ENCODE results near the gene ZNF468.
"Not testable (repeated sequence)": the region's sequence is repeated elsewhere in the genome, so short reads cannot be mapped to it uniquely, and the experiment has no call there.

ZNF468 gene

DNA sequence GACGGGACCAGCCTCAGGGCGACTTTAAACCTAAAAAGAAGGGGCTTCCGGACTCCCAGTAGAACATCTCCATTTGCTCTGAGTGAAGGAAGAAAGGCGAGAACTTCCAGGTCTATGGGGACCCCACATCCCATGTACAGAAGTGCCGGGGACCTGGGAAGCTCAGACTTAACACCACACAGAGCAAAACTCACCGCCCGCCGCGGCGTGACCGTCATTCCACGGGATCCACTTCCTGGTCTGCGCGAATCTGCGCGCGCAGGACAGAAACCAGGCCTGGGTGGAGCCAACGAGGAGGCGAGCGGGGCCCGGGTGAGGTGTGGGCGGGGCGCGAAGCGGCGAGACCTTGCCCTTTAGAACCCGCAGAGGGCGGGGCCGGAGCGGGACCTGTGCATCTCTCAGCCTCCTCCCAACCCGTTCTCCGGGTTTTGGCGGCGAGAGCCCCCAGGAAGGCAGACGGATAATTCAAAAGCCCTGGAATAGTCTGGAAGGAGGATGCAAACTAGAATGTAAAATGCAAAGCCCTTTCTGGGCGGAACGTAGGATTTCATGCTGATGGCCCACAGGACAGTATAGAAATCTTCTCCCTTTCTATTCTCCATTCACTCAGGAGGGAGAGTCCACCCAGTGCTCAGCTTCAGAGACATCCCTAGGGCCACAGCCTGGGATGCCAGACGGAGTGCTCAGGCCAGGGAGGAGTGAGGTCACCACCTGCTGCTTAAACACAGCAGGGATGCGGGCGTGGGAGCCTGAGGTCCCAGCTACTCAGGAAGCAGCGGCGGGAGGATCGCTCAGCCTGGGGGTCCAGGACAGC lies at the start of gene ZNF468:
Gene ZNF468, minus strand, starts transcription at position 242 of the 814 bp plus-strand sequence. CDS start 3,347 bp downstream, outside the sequence.
- peak in 13 of 14 donors; percentile 17 to 84 (median 69) for DNase-seq

DNA sequence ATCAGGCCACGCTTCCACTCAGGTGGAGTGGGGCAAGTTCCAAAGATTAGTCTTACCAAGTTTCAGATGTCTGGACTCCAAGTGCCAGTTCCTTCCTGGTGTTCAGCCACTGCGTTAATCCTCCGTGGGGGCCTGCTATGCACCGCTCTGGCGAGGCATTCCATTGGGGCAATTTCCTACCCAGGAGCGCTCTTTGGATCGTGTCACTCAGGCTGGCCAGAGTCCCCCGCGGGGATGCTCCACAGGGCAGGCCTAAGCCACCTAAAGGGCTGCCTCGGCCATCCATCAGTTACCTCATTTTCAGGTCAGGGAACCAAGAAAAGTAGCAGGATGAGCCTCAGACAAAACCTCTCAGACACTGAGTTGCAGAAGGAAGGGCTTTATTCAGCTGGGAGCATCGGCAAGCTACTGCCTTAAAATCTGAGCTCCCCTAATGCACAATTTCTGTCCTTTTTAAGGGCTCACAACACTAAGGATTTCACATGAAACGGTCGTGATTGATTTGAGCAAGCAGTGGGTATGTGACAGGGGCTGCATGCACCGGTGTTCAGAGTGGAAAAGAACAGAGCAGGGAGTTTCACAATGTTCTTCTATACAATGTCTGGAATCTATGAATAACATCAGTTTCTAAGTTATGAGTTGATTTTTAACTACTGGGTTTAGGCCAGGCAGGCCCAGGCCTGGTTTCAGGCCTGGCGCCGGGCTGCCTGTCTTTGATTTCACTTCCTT lies 46.8 kb upstream of the ZNF468 start:
- not testable (repeated sequence) for DNase-seq

GRCh38 chr19:52901842-52902241 lies 44.4 kb upstream of the ZNF468 start:
- DNase-seq = no peak

DNA sequence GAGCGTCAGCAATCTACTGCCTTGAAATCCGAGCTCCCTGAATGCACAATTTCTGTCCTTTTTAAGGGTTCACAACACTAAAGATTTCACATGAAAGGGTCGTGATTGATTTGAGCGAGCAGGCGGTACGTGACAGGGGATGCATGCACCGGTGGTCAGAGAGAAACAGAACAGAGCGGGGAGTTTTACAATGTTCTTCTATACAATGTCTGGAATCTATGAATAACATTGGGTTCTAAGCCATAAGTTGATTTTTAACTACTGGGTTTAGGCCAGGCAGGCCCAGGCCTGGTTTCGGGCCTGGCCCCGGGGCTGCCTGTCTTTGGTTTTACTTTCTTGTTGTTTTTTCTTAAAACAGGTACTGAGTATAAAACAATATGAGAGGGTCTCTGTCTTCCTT lies 41.2 kb upstream of the ZNF468 start:
- DNase-seq = not testable (repeated sequence)

- peak in 2 of 14 donors; percentile 6 to 9 for DNase-seq
Observed at GRCh38 chr19:52898101-52898500, 40.7 kb upstream of the ZNF468 start.

DNA sequence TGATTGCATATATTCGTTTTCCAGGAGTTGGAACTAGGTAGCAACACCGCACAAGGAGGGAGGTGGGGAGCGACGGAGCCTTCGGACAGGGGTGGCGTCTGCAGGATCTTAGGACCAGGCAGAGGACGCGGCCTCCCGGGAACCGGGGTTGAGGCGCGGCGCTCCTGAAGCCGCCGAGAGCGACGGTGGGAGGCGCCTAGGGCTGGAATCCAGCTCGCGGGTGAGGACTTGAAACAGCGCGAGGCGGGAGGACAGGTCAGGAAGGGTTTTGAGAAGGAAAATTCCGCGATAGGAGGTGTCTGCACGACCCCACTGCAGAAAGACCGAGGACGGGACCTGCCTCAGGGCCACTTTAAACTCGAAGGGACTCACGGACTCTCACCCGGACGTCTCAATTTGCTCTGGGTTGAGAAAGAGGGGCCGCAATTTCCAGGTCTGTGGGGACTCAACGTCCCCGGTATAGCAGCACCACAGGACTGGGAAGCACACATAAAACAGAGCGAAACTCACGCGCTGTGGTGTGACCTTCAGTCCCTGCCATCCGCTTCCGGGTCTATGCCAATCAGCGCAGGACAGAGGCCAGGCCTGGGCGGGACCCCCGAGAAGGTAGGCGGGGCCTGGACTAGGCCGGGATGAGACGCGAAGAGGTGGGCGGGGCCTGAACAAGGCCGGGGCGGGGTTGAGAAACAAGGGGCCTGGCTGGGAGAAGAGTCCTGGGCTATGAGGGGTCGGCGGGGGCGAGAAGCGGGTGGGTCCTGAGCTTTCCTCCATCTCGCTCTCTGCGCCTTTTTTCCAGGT lies 39.9 kb upstream of the ZNF468 start, which contains the start of gene ZNF320:
Gene ZNF320, minus strand, starts transcription at position 498 of the 798 bp plus-strand sequence. CDS start 7,380 bp downstream, outside the sequence.
- peak; percentile 43 to 95 (median 90) for DNase-seq

- peak in 4 of 14 donors; percentile 1 to 19 (median 14) for DNase-seq
Observed at GRCh38 chr19:52896431-52897137, 39.2 kb upstream of the ZNF468 start.

DNA sequence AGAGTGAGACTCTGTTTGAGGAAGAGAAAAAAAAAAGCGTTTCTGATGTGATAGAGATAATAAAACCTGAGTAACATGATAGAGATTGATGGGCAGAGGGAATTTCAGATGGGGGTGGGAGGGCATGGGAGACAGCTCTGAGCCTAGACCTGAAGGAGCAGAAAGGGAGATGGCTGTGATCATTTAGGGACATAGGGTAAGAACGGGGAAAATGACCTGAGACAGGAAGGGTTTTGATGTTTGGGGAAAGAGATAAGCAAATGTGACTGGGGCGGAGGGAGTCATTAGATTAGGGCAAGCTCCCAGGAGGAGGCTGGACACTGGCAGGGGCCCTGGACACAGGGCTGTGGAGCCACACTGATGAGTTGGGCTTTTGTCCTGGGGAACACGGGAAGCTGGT lies 33.9 kb upstream of the ZNF468 start:
- DNase-seq = no peak

DNA sequence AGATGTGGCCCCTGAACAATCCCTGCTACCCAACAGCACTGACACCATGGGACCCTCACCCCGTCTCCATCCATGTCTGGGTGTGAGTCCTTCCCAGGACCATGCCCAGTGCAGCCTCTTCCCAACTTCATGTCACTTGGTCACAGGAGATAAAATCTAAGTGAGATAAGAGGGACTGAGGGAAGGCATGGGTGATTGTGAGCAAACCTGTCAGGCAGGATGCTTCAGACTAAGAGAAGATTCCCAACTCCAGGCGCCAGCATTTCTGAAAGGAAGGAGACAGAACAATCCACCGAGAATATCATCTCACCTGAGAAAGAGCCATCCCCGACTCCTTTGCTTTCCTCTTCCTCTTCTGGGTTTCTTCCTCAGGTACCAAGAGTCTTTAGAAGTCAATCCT lies 32.5 kb upstream of the ZNF468 start:
- no peak for DNase-seq

GRCh38 chr19:52889076-52889475 lies 31.7 kb upstream of the ZNF468 start:
- DNase-seq = no peak

DNA sequence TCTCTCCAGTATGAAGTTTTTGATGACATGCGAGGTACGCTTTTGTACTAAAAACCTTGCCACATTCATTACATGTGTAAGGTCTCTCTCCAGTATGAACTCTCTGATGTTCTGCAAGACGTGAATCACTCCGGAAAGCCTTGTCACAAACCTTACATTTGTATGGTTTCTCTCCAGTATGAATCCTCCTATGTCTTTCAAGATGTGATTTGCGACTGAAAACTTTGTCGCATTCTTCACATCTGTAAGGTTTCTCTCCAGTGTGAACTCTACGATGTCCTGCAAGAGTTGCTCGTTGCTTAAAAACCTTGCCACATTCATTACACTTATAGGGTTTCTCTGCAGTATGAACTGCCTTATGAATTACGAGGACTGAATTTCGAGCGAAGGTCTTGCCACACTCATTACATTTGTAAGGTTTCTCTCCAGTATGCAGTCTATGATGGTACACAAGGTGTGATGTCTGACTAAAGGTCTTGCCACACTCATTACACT lies 23.5 kb upstream of the ZNF468 start:
- no peak for DNase-seq

- DNase-seq = not testable (repeated sequence)
Observed at GRCh38 chr19:52872996-52873395, 15.6 kb upstream of the ZNF468 start.

DNA sequence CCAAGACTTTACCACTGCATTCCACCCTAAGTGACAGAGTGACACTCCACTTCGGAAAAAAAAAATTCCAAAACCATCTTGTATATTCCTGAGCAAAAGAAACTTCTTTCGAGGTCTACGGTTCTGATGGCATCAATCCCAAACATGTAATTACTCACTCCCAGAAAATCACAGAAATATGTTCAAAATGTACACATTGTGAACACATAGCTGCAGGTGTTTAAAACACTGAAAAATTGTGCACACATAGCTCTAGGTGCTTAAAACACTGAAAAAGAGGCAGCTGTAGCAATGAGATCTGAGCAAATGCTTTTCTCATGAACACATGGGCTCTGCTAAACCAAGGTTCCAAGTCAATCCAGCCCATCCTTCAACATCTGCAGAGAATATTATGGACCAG lies 14.0 kb upstream of the ZNF468 start:
- DNase-seq = no peak

- DNase-seq = not testable (repeated sequence)
Observed at GRCh38 chr19:52868031-52868430, 10.6 kb upstream of the ZNF468 start.

GRCh38 chr19:52856540-52857377 lies 660 bp downstream of the ZNF468 start:
- peak in 1 of 14 donors; percentile 14 for DNase-seq

DNA sequence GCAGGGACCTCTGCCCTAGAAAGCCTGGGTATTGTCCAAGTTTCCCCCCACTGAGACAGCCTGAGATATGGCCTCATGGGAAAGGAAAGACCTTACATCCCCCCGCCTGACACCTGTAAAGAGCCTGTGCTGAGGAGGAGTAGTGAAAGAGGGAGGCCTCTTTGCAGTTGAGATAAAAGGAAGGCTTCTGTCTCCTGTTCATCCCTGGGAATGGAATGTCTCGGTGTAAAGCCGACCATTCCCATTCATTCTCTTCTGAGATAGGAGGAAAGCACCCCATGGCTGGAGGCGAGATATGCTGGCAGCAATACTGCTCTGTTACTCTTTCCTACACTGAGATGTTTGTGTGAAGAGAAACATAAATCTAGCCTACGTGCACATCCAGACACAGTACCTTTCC lies 10.1 kb downstream of the ZNF468 start:
- DNase-seq = not testable (repeated sequence)

DNA sequence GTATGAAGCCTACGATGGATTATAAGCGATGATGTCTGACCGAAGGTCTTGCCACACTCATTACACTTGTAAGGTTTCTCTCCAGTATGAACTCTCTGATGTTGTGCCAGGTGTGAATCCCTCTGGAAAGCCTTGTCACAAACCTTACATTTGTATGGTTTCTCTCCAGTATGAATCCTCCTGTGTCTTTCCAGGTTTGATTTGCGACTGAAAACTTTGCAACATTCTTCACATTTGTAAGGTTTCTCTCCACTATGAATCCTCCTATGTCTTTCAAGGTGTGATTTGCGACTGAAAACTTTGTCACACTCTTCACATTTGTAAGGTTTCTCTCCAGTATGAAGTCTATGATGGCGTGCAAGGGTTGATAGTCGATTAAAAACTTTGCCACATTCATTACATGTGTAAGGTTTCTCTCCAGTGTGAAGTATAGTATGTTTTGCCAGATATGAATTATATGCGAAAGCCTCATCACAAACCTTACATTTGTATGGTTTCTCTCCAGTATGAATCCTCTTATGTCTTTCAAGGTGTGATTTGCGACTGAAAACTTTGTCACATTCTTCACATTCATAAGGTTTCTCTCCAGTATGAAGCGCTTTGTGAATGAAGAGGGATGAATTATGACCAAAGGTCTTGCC lies 16.5 kb downstream of the ZNF468 start:
- not testable (repeated sequence) for DNase-seq

GRCh38 chr19:52834289-52834688 lies 23.1 kb downstream of the ZNF468 start:
- not testable (repeated sequence) for DNase-seq

DNA sequence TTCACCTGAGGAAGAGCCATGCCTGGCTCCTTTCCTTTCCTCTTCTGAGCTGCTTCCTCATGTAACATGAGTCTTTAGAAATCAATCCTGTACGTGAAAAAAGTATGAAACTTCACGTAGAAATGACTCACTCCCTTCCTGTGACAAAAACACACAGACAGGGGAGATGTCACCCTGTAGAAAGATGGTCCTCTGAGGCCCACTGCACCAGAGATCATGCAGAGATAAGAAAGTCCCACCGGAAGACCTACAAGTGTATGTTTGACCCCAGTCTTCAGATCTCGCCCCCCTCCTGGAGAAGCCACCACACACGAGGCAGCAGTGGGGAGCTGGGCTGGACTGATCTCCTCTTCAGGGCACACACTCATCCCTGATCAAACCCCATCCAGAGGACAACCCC lies 23.9 kb downstream of the ZNF468 start:
- DNase-seq = not testable (repeated sequence)

GRCh38 chr19:52829866-52830265 lies 27.6 kb downstream of the ZNF468 start:
- not testable (repeated sequence) for DNase-seq

Data from C1 segment of cervical spinal cord (tissue), 14 donors.